Lower leg skin (tissue), 3 donors: Measurements from ENCODE around the gene GALNS.

Experiments
- POLR2A ChIP-seq, 2 donors: fragments of 450-650 bp; IDR thresholded peaks; one replicate each; pipeline ENCODE4 v1.6.1; 2016 to 2017; ENCODE audit warnings: antibody characterized with exemption in 2 of 2, mild to moderate bottlenecking in 1 of 2, moderate library complexity in 1 of 2
- TF ChIP-seq, protein P1 (sequence below), 3 donors: fragments of 450-650 bp; IDR thresholded peaks; one replicate each; pipeline ENCODE4 v1.5.1; 2016; ENCODE audit warnings: antibody characterized with exemption in 3 of 3, mild to moderate bottlenecking in 3 of 3, moderate library complexity in 2 of 3

DNA sequence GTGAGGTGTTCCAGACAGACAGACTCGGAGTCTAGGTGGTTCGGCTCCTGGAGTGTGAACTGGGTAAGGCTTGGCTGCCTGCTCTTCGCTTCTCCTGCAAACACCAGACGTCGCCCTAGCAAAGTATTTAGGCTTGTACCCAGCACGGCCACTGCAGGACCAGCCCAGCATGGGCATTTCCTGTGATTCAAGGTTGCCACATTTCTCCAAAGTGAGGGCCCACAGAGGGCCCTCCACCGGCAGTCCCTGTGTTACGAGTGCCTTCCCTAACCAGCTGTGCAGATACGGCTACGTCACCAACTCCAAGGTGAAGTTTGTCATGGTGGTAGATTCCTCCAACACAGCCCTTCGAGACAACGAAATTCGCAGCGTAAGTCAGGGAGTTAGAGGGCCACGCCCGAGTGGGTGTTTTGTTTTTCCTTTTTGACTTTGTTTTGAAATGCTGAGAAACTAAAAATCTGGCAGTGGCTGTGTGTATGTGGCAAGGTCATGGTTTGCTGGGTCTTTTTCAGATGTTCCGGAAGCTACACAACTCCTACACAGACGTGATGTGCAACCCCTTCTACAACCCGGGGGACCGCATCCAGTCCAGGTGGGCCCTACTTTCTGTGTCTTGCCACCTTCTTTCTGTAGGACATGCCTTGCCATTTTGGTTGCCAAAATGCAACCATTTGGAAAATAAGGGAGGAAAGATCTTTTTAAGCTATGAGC is 2.8 kb upstream of the GALNS start:
- TF ChIP-seq, protein P1, sequence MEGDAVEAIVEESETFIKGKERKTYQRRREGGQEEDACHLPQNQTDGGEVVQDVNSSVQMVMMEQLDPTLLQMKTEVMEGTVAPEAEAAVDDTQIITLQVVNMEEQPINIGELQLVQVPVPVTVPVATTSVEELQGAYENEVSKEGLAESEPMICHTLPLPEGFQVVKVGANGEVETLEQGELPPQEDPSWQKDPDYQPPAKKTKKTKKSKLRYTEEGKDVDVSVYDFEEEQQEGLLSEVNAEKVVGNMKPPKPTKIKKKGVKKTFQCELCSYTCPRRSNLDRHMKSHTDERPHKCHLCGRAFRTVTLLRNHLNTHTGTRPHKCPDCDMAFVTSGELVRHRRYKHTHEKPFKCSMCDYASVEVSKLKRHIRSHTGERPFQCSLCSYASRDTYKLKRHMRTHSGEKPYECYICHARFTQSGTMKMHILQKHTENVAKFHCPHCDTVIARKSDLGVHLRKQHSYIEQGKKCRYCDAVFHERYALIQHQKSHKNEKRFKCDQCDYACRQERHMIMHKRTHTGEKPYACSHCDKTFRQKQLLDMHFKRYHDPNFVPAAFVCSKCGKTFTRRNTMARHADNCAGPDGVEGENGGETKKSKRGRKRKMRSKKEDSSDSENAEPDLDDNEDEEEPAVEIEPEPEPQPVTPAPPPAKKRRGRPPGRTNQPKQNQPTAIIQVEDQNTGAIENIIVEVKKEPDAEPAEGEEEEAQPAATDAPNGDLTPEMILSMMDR (IDR thresholded peaks at IDR 0.05), result no peak
- TF ChIP-seq POLR2A (IDR thresholded peaks at IDR 0.05), result no peak
